ENCODE data around the gene BBX. TPM values are rescaled to one million over a fixed set of nuclear protein-coding genes. Genes with fewer than 3 reads are reported as not detected.

BBX gene
- total RNA-seq (10 to 100 TPM; 22.5 to 25.1 TPM), polyA plus RNA-seq (10 to 100 TPM in 1 of 2 donors, 1 to 10 TPM in 1; 4.7 to 18.5 TPM)

GRCh38 chr3:107522510-107523288, at the start of gene BBX:
Gene BBX, plus strand, starts transcription at chr3:107522962. Its CDS starts 187,499 bp downstream, at chr3:107710461.
- under 1% methylated on average over 42 of the region's 42 CpGs for WGBS
- peaks cover 2 to 12% (median 9%) of the 10 kb centered on the region in 4 donors for H3K4me1 ChIP-seq (ENCODE audit: control insufficient read depth in 4 of 4, insufficient read depth in 4 of 4, low read length in 3 of 4)
- peak; percentile 98 for TF ChIP-seq SP1 (IDR thresholded peaks at IDR 0.05)
- peak; percentile 60 for TF ChIP-seq REST (IDR thresholded peaks at IDR 0.05)
- TF ChIP-seq HNF4A (conservative IDR thresholded peaks at IDR 0.05): peak in 1 of 2 donors; percentile 6
- no peak for TF ChIP-seq CTCF (IDR thresholded peaks at IDR 0.05; ENCODE audit: low read depth, low read length, missing input control)
- TF ChIP-seq NR2F2 (IDR thresholded peaks at IDR 0.05): no peak
- TF ChIP-seq JUND (IDR thresholded peaks at IDR 0.05): no peak
- peak; percentile 8 for TF ChIP-seq TAF1 (conservative IDR thresholded peaks at IDR 0.05)
- TF ChIP-seq, protein P1, sequence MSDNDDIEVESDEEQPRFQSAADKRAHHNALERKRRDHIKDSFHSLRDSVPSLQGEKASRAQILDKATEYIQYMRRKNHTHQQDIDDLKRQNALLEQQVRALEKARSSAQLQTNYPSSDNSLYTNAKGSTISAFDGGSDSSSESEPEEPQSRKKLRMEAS (IDR thresholded peaks at IDR 0.05): no peak
- peak; percentile 18 for TF ChIP-seq FOXA1 (IDR thresholded peaks at IDR 0.05)
- TF ChIP-seq GABPA (IDR thresholded peaks at IDR 0.05 in 1 of 2, conservative IDR thresholded peaks at IDR 0.05 in 1 of 2): peak in 1 of 2 donors; percentile 19
- peak; percentile 68 for TF ChIP-seq YY1 (IDR thresholded peaks at IDR 0.05)
- TF ChIP-seq, protein P2, sequence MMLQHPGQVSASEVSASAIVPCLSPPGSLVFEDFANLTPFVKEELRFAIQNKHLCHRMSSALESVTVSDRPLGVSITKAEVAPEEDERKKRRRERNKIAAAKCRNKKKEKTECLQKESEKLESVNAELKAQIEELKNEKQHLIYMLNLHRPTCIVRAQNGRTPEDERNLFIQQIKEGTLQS (IDR thresholded peaks at IDR 0.05): peak; percentile 34

GRCh38 chr3:107476462-107476861, 46.3 kb upstream of the BBX start:
- Histone ChIP-seq H3K4me1 (ENCODE audit: control insufficient read depth in 4 of 4, insufficient read depth in 4 of 4, low read length in 3 of 4) (no peaks in the 10 kb centered on the region), H3K4me3 (ENCODE audit: low read depth in 1 of 3, low read length in 3 of 3) (no peak overlapping the region), H3K9me3 (ENCODE audit: control insufficient read depth in 4 of 4, low read length in 3 of 4) (no peaks in the 10 kb centered on the region), H3K36me3 (ENCODE audit: control insufficient read depth in 4 of 4, insufficient read depth in 3 of 4, low read depth in 1 of 4, low read length in 3 of 4) (no peaks in the 10 kb centered on the region), H3K27ac (ENCODE audit: low read depth in 1 of 2, low read length in 2 of 2) (no peak overlapping the region), H3K9ac (ENCODE audit: low read depth in 1 of 2, low read length in 2 of 2) (no peak overlapping the region), H3K27me3 (ENCODE audit: control insufficient read depth in 4 of 4, insufficient read depth in 4 of 4, low read length in 3 of 4) (no peaks in the 10 kb centered on the region)
- TF ChIP-seq HNF4G (IDR thresholded peaks at IDR 0.05) (no peak), GABPA (IDR thresholded peaks at IDR 0.05 in 1 of 2, conservative IDR thresholded peaks at IDR 0.05 in 1 of 2) (no peak)
- TF ChIP-seq, protein P2 (IDR thresholded peaks at IDR 0.05): no peak
- no peak for DNase-seq (ENCODE audit: low spot score)

More at GRCh38 chr3:107522510-107523288, at the start of gene BBX:
- peak; percentile 98 for DNase-seq (ENCODE audit: low spot score)
- peaks cover 0 to 1% (median 0%) of the 10 kb centered on the region in 4 donors for H3K36me3 ChIP-seq (ENCODE audit: control insufficient read depth in 4 of 4, insufficient read depth in 3 of 4, low read depth in 1 of 4, low read length in 3 of 4)
- no peaks in the 10 kb centered on the region for H3K9me3 ChIP-seq (ENCODE audit: control insufficient read depth in 4 of 4, low read length in 3 of 4)
- peak within 1 kb of the TSS; percentile 79 to 95 for H3K27ac ChIP-seq (ENCODE audit: low read depth in 1 of 2, low read length in 2 of 2)
- H3K4me3 ChIP-seq (ENCODE audit: low read depth in 1 of 3, low read length in 3 of 3): peak within 1 kb of the TSS; percentile 80 to 95 (median 95)
- peak within 1 kb of the TSS; percentile 57 to 89 for H3K9ac ChIP-seq (ENCODE audit: low read depth in 1 of 2, low read length in 2 of 2)
- H3K27me3 ChIP-seq (ENCODE audit: control insufficient read depth in 4 of 4, insufficient read depth in 4 of 4, low read length in 3 of 4): no peaks in the 10 kb centered on the region
